ENCODE results near the gene TMEM201.

TMEM201 gene

GRCh38 chr1:9626201-9626608 is 37.5 kb downstream of the TMEM201 start:
- peak; percentile 40 for DNase-seq

GRCh38 chr1:9628541-9629444 is 40.1 kb downstream of the TMEM201 start:
- DNase-seq, result no peak

GRCh38 chr1:9629445-9630201 is 40.9 kb downstream of the TMEM201 start:
- DNase-seq, result peak; percentile 77

GRCh38 chr1:9630331-9631111 is 41.8 kb downstream of the TMEM201 start:
- DNase-seq, result no peak

- DNase-seq, result no peak
Observed at GRCh38 chr1:9631613-9632012, 42.9 kb downstream of the TMEM201 start.

- peak; percentile 54 for DNase-seq
Observed at GRCh38 chr1:9633493-9633892, 44.8 kb downstream of the TMEM201 start.

GRCh38 chr1:9634582-9634981 is 45.9 kb downstream of the TMEM201 start:
- no peak for DNase-seq

- DNase-seq, result no peak
Observed at GRCh38 chr1:9639227-9639626, 50.5 kb downstream of the TMEM201 start.

- peak; percentile 93 for DNase-seq
Observed at GRCh38 chr1:9643351-9644256, 54.9 kb downstream of the TMEM201 start.

GRCh38 chr1:9646037-9646436 is 57.3 kb downstream of the TMEM201 start:
- no peak for DNase-seq

- DNase-seq, result no peak
Observed at GRCh38 chr1:9648171-9648570, 59.5 kb downstream of the TMEM201 start.

- no peak for DNase-seq
Observed at GRCh38 chr1:9649769-9650168, 61.1 kb downstream of the TMEM201 start.

GRCh38 chr1:9651220-9651564 is 62.5 kb downstream of the TMEM201 start:
- no peak for DNase-seq

GRCh38 chr1:9651565-9652378 is 63.1 kb downstream of the TMEM201 start, which contains the start of gene PIK3CD:
Gene PIK3CD, plus strand, starts transcription at chr1:9651731. Its CDS starts 58,725 bp downstream, at chr1:9710456.
- peak; percentile 62 for DNase-seq

- peak; percentile 88 for DNase-seq
Observed at GRCh38 chr1:9652379-9653209, 63.9 kb downstream of the TMEM201 start.

- DNase-seq, result no peak
Observed at GRCh38 chr1:9653210-9653490, 64.4 kb downstream of the TMEM201 start.

GRCh38 chr1:9653491-9654050 is 64.9 kb downstream of the TMEM201 start:
- DNase-seq, result peak; percentile 62

GRCh38 chr1:9654051-9654833 is 65.5 kb downstream of the TMEM201 start:
- DNase-seq, result peak; percentile 89
